Fibroblast of skin of scalp (primary cell): ENCODE data around the gene SELENOI. TPM values are rescaled to one million over a fixed set of nuclear protein-coding genes. Genes with fewer than 3 reads are reported as not detected.
"Not testable (repeated sequence)": the region's sequence is repeated elsewhere in the genome, so short reads cannot be mapped to it uniquely, and the experiment has no call there.

Source experiments
- DNase-seq: peaks from one replicate; pipeline ENCODE4 v3.0.0-alpha.2; 2013
- polyA plus RNA-seq, 2 experiments: library from polyadenylated mRNA; unstranded; fragments of 120-200 nt; gene quantifications; one replicate each; pipeline ENCODE4 v1.2.1, GENCODE V29; 2013; ENCODE audit not compliant: insufficient read length in 2 of 2

The SELENOI gene, protein sequence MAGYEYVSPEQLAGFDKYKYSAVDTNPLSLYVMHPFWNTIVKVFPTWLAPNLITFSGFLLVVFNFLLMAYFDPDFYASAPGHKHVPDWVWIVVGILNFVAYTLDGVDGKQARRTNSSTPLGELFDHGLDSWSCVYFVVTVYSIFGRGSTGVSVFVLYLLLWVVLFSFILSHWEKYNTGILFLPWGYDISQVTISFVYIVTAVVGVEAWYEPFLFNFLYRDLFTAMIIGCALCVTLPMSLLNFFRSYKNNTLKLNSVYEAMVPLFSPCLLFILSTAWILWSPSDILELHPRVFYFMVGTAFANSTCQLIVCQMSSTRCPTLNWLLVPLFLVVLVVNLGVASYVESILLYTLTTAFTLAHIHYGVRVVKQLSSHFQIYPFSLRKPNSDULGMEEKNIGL
- 8.6 TPM for polyA plus RNA-seq (2013, experiment 1 of 2; ENCODE audit: insufficient read length)
- polyA plus RNA-seq (2013, experiment 2 of 2; ENCODE audit: insufficient read length) = 10.5 TPM

DNA sequence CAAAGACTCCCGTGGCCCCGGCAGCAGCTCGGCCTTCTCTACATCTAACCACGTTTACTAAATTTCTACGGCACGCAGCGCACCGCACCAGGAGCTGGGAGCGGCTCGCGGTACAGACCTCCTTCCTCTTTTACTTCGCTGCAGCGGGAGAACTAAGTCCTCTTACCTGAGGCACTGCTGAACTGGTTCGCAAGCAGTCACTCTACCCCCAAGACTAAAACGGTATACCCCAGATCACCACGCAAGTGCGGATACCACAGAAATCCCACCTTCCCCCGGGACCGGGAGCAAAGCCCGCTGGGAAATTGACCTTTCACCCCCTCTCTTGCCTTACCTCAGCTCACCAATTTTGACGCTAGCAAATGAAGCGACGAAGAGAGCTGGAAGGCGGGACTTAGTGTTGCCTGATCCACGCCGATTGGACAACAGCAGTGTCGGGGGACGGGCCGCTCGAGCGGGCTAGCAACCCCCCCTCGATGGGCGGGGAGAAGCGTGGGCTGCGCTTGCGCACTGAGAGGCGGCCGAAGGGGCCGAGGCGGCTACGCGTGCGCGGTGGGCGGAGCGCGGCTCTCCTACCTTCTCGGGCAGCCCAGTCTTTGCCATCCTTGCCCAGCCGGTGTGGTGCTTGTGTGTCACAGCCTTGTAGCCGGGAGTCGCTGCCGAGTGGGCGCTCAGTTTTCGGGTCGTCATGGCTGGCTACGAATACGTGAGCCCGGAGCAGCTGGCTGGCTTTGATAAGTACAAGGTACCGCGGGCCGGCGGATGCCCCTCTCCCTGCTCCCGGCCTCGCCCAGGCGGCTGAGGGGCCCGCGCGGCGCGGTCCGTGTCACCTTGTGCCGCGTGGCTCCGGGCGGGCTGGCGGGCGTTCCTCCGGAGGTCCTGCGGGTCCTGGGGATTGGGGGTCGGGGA is at the start of gene SELENOI:
SELENOI (plus strand) TSS at position 599 of the 909 bp plus-strand sequence; CDS start at position 689, 90 bp downstream.
- DNase-seq = peak; percentile 99

DNA sequence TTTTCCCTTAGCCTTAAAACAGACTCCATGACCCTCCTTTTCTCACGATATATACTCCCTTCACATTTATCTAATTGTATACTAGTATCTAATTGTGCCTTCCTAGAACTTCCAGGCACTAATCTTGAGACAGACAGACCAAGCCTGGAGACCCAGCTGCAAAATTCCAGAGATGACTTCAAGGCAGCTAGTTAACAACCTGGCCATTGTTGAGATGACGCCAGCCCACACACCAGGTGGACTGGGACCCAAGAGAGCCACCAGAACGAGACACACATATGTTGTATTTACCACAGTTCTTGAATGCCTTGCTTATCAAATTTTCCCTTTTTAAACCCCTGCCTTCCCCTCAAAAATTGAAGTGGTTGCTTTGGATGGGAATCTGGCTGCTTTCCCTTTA is 48.9 kb upstream of the SELENOI start:
- DNase-seq = no peak

DNA sequence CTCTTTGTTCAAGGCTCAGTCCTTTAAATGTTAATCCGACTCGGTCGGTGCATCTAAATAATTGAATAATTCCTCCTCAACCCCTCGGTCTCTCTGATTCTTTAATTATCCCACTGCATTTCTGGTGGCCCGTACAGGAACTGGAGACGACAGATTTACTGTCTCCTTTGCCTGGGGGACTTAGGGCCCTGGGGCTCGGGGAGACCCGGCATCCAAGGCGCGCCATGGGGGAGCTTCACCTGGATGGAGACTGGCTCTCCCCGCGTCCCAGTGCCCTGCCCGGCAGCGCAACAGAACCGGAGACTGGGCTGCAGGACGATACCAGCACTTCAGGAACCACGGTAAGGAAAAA is 47.7 kb upstream of the SELENOI start:
- DNase-seq = no peak

DNA sequence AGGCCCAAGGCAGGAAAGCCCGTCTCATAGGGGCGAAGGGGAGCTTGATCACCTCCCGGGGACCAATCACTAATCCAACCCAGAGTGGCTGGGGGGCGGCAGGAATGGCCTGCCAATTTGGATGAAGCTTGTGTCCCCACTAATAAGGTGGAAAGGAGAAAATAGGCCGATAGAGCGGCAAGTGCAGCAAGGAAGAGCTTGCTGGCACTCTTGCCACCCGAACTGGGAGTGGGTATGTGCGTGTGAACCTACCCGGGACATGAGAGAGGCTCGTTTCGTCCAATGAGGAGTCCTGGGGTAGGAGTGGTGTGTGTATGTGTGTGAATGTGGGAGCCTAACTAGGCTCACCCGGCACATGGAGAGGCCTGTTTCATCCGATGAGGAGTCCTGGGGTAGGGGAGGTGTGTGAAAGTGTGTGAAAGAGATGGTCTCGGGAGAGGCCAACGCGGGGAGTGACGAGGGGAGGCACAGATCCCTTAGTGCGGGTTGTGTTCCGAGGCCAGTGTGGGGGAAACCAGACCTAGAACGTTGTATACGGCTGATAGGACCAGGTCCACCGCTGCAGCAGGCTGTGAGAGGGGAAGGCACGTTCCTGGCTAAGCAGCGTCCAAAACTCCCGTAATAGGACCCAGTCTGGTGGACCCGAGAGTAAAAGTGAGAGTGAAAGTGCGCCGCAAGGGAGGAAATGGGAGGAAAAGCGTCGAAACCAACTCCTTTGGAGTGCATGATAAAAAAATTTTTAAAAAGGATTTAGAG is 47.1 kb upstream of the SELENOI start:
- DNase-seq = peak; percentile 49

DNA sequence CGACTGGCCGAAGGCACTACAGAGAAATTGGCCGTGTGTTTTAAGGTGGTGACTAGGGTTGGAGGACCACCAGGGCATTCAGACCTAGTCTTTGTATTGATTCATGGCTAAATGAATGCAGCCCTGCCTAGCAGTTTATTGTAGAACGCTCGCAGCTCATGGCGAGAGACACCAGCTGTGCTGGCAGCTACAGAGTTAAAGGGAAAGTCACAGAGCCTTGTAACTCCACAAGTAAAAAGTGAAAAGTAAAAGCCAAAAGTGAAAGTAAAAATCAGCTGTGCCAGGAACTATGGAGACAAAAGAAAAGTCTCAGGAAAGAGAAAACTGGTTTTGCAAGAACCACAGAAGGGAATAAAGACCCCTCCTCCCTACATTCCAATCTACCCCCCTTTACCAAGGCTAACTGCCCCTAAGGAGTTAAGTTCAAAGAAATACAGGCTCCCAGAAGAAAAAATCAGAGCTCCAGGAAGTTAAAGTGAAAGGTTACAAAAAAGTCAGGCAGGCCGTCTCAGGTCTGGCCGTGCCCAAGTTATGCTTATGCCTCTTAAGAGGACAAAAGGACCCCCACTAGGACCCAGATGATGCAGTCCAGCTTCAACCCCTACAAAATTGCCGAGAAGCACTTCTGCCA is 46.4 kb upstream of the SELENOI start:
- peak; percentile 72 for DNase-seq

DNA sequence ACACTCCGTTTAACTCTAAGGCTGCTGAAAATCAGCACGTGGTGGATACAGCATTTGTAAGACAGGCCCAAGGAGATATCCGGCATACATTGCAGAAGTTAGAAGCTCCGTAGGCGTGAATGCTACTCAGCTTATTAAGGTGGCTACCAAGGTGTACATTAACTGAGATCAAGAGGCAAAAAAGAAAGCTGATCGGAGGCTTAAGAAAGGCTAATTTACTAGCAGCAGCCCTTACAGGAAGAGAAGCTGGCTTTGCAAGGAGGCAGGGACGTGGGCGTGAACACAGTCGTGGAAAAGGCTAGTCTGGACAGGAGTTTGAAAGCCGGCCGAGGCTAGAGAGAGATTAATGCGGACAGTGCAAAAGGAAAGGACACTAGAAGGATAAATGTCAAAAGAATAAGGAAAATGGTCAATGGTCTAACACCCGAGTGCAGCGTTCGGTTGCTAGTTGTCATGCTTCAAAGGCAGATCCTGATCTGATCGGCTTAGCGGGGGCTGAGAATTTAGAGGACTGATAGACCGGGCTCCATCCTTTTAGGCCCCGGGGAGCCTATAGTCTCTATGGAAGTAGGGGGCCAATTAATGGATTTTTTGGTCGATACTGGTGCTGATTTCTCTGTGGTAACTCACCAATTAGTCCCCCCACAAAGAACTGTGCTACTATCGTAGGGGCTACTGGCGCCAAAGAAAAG is 45.6 kb upstream of the SELENOI start:
- DNase-seq = peak; percentile 18

DNA sequence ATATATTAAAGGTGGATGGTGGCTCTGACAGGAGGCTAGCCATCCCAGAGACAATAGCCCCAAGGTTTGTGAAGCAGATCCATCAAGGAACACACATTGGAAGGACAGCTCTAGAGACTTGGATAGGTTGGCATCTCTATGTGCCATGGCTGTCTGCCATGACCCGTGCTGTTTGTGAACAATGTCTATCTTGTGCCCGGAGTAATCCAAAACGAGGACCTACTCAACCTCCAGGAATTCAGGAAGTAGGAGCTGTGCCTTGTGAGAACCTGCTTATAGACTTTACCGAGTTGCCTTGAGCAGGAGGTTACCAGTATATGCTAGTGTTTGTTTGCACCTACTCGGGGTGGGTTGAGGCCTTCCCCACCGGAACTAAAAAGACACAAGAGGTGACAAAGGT is 43.1 kb upstream of the SELENOI start:
- DNase-seq = no peak

DNA sequence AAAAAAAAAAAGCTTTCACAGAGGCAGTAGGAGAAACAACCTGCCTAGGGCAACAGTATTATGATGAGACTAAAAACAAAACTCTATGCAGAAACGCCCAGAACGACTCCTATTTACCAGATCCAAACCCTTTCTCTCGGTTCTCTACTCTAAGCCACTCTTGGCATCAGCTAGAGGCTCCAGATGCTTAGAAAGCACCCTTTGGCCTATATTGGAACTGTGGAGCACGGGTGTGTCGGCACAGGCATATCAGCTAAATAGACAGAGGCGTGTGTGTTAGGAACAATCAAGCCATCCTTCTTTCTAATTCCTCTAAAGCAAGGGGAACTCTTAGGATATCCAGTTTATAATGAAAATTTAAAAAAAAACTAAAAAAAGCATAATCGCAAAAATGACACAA is 40.8 kb upstream of the SELENOI start:
- not testable (repeated sequence) for DNase-seq

DNA sequence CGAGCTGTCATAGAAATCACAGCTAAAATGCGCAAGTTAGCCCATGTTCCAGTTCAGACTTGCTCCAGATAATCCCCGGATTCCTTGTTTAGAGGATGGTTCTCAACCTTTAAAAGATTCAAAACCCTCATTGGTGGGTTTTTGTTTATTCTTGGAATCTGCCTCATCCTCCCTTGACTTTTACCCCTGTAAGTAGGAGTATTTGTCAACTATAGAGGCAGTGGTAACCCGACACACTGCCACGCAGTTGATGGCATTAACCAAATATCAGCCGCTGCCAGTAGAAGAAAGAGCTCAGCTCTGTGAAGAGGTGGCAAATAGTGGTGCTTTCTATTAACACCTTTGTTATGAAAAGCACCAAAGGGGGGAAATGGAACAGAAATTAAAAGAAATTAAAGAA is 40.4 kb upstream of the SELENOI start:
- DNase-seq = no peak

DNA sequence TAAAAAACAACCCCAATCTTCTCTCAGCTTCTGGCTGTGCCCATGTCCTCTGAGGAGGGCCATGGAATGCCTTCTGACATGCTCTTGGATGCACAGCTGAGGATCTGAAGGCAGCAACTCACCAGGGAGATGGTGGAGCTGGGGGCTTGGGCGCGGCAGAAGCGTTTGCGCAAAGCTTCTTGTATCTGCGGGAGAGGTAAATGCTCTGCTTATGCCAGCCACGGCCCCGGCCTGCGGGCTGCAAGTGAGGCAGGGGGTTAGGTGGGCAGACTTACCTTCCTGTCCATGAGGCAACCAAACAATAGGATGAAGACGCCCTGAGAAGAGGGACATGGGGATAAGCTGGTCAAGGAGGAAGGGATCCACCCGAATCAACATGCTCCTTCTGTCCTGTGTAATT is 36.0 kb upstream of the SELENOI start:
- no peak for DNase-seq

DNA sequence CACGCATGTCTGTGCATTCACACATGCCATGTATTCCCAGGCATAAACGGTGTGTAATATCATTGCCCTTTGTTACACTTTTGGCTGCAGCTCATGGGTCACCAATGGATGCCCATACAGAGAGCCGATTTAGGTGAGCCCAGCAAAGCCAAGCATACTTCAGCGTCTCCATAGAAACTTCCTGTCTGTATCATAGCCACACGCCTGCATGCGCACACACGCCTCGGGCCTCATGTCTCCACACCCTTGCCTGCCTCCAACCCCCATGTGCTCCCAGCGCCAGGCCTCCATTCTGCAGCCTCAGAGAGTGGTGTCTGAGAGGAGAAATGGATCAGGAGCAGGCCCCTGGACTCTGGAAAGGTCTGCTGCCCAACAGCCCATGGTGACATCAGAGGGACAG is 33.5 kb upstream of the SELENOI start:
- DNase-seq = no peak

DNA sequence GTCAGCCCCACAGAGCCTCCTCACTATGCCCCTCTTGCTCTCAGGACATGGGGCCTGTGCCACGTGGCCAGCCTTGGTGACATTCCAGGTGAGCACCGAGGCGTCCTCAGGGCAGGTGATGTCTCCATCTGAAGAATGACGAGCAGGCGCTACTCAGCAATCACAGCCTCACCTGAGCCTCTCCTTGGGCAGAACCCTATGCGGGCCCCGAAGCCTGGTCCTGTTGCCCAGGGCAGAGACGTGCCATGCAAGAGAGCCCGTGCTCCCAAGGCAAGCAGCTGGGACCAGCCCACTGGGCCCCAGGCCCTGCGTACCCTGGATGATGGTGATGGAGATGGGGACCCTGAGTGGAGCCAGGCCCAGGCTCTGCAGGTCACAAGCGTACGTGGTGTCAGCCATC is 32.5 kb upstream of the SELENOI start:
- DNase-seq = no peak

DNA sequence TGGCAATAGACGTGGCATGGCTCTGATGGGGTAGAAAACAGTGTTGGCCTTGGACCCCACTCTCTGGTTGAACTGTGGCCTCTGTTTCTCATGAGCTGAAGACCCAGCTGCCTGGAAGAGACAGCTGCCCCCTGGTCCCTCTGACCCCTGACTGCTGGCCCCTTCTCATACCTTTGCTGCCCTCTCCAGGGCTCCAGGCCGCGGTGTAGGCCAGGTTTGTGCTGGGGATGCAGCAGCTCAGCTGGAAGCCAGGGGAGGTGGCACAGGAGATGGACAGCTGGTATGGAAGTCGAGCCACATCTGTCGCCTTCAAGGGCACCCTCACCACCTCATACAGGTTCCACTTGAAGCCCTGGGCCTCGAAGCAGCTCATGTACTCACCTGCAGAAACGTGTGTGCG is 31.7 kb upstream of the SELENOI start:
- no peak for DNase-seq

DNA sequence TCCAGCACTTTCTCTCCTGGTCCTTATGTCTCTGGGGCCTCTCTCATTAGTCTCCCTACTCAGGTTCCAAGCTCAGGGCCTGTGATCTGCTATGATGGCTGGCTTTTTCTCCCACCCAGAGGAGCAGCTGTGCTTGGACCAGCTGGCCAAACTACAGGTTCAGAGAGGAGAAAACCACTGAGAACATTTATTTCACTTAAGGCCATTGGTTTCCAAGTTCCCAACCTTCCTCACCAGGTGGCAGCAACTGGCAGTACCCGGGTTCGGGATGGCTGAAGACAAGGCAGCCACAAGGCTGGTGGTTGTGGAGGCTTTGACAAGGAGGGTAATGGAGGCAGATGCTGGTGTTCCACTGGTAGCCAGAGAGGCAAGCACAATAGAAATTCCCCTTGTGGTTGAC is 29.9 kb upstream of the SELENOI start:
- no peak for DNase-seq

DNA sequence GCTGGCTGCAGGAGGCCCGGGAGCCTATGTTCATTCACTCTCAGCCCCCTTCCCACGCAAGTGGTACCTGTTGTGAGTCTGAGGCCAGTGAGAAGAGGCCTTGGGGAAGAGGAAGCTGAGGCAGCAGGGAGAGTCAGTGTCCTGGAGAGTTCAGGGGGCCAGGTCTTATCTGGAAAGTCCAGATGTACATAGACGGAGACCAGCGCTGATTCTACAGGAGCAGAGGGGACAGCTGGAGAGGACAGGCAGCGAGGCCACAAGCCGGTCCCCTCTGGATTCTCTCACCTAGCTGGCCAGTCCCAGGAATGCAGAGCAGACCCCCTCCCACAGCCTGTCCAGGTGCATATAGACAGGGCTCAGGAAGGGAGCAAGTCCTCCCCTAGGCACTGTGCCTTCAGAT is 29.1 kb upstream of the SELENOI start:
- DNase-seq = no peak

DNA sequence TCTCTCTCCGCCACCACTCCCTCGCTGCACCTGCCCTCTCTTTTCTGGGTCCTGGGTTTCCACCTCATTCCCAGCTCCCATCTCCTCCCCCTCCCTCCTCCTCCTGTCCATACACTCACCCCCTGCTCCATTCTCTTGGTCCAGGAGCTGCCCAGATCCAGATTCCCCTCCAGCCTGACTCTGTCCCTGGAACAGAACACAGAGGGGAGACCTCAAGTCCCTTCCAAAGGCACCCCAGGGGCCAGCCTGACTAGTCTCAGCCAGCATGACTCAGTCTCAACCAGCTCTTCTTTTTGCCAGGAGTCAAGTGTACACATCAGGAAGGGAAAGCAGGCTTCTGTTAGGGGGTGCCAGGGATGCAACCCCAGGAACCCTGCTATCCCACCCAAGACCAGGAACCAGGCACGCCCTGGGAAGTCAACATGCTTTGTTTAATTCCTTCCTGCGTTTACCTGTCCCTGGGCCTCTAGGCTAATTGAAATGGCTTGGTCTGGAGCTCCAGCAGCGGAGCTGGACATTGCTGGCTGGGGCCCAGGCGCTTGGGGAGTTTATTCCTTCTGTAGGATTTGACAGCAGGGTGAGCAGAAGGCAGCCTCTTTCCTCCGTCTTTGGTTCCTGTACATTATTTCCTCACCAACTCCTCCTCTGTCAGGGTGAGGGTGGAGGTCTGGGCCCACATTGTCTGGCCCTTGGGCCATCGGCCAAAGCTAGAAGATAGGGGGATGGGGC is 28.4 kb upstream of the SELENOI start:
- no peak for DNase-seq

DNA sequence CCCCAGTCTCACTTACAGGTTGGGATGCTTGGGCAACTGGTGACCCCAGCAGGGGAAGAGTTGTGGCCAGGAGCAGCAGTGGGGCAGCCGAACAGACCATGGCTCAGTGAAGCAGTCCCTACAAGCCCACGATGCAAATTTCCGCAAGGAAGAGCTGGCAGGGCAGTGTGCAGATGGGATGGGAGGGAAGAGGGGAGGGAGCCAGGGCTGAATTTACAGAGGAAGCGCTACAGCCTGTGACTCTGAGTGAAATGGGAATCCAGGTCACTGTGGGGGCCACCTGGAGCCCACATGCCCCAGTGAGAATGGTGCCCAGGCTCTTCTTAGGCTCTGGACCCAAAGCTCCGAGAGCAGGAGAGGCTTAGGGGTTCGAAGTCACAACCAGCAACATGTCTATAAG is 27.0 kb upstream of the SELENOI start:
- DNase-seq = no peak

DNA sequence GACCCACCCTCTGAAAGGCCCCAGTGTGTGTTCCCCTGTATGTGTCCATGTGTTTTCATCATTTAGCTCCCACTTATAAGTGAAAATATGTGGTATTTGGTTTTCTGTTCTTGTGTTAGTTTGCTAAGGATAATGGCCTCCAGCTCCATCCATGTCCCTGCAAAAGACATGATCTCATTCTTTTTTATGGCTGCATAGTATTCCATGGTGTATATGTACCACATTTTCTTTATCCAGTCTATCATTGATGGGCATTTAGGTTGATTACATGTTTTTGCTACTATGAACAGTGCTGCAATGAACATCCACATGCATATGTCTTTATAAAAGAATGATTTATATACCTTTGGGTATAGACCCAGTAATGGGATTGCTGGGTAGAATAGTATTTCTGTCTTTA is 21.5 kb upstream of the SELENOI start:
- not testable (repeated sequence) for DNase-seq

DNA sequence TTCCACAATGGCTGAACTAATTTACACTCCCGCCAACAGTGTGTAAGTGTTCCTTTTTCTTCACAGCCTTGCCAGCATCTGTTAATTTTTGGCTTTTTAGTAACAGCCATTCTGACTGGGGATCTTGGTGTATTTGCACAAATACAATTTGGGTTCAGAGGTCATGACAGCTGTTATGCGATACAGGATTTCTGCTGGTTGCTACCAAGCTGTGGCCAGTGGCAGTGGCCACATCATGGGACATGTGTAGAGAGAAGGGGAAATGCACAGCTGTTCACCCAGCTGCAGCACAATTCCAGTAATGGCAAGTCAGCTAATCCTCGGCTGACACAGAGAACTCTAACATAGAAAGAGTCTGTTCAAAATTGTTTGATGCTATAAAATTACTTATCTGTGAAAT is 21.0 kb upstream of the SELENOI start:
- DNase-seq = no peak

DNA sequence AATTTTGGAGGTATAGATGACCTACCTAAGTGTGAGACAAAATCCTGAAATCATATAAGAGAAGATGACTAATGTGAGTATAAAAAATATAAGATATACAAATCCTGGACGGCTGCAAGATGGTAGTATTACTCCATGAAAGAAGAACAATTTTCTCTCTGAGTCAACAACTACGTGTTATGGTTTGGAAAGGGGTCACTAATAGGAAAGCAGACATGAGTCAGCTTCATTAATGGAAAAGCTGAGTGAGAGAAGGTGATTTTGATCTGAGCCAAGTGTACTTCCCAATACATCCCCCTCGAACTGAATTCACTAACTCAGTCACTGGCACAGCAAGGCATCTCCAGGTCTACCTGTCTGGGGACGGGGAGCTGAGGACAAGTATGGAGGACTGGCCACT is 20.1 kb upstream of the SELENOI start:
- DNase-seq = no peak

DNA sequence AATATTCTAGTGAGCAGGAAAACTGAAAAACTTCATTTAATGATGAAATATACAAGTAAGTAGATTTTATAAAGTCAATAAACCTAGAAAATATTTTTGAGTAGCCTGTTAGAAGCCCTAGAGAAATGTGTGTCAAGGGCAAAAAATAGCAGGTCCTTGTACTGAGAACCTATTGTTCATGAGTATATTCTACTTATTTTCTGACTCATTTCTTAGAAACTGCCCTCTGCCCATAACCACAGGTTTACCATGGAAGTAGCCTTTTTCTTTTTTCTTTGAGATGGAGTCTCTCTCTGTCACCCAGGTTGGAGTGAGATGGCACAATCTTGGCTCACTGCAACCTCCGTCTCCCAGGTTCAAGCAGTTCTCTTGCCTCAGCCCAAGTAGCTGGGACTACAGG is 19.4 kb upstream of the SELENOI start:
- DNase-seq = no peak
